Natural killer cell (primary cell): ENCODE measurements around the gene PCSK4. TPM values are rescaled to one million over a fixed set of nuclear protein-coding genes. Genes with fewer than 3 reads are reported as not detected.

Experiments used
- ATAC-seq, 3 donors: fragments of 150-1000 bp in 2 of 3; fragments of 200-7000 bp in 1 of 3; cut with Tn5 transposase; 1 replicate in 1 of 3; 2 replicates in 2 of 3; pipeline ENCODE4 v1.10.0; 2021; ENCODE audit warnings: mild to moderate bottlenecking in 2 of 3, moderate library complexity in 2 of 3
- DNase-seq, 2 donors: peaks; one replicate each; pipeline versions ENCODE4 v3.0.0 to v3.0.0-alpha.2; 2013 to 2021; ENCODE audit warnings: mixed read lengths in 1 of 2
- H3K27ac ChIP-seq: one replicate; pipeline ENCODE4 v1.5.1; 2013; ENCODE audit warnings: mild to moderate bottlenecking, low read length
- H3K27me3 ChIP-seq: one replicate; pipeline ENCODE4 v1.6.1; 2013; ENCODE audit warnings: low read length; ENCODE audit not compliant: control insufficient read depth, insufficient read depth
- H3K36me3 ChIP-seq: one replicate; pipeline ENCODE4 v1.6.1; 2013; ENCODE audit warnings: low read length; ENCODE audit not compliant: control insufficient read depth, insufficient read depth
- H3K4me1 ChIP-seq: one replicate; pipeline ENCODE4 v1.6.1; 2013; ENCODE audit warnings: low read length; ENCODE audit not compliant: control insufficient read depth, insufficient read depth
- H3K4me3 ChIP-seq: one replicate; pipeline ENCODE4 v1.5.1; 2013; ENCODE audit warnings: low read length
- H3K9me3 ChIP-seq: one replicate; pipeline ENCODE4 v1.6.1; 2013; ENCODE audit warnings: low read length; ENCODE audit not compliant: control insufficient read depth, insufficient read depth
- H3K27ac Mint-ChIP-seq, 2 donors: one replicate each; pipeline ENCODE4 v1.8.0; 2022; ENCODE audit warnings: mild to moderate bottlenecking in 2 of 2, mixed read lengths in 2 of 2, moderate library complexity in 1 of 2
- H3K27me3 Mint-ChIP-seq, 2 donors: one replicate each; pipeline ENCODE4 v1.8.0; 2022; ENCODE audit warnings: low read depth in 2 of 2, mixed read lengths in 2 of 2
- H3K36me3 Mint-ChIP-seq: one replicate; pipeline ENCODE4 v1.8.0; 2022; ENCODE audit warnings: mixed read lengths
- H3K4me1 Mint-ChIP-seq, 2 donors: one replicate each; pipeline ENCODE4 v1.8.0; 2022; ENCODE audit warnings: mixed read lengths in 2 of 2
- H3K4me3 Mint-ChIP-seq: one replicate; pipeline ENCODE4 v1.8.0; 2022; ENCODE audit warnings: mild to moderate bottlenecking, moderate library complexity, mixed read lengths
- H3K9me3 Mint-ChIP-seq, 2 donors: one replicate each; pipeline ENCODE4 v1.8.0; 2022; ENCODE audit warnings: mixed read lengths in 2 of 2
- WGBS: methylation state at CpG from one replicate; pipeline ENCODE4 v1.1.7; 2013; ENCODE audit warnings: missing lambda C conversion rate; ENCODE audit not compliant: insufficient coverage; 5-methylcytosine and 5-hydroxymethylcytosine counted together
- intact Hi-C: fragments of 100-400 bp; cut with micrococcal nuclease; formaldehyde crosslinking; loops from one replicate; pipeline ENCODE4 v1.14.2; 2022
- total RNA-seq, 4 donors: library from RNA; stranded (reverse); fragments of 120-200 nt in 1 of 4; gene quantifications; one replicate each; pipeline versions ENCODE4 v1.2.3 to v1.2.4, GENCODE V29; 2013 to 2022
- TF ChIP-seq, protein P1 (sequence below): fragments of 200-600 bp; IDR thresholded peaks from one replicate; pipeline ENCODE4 v1.8.0; 2022; ENCODE audit warnings: antibody characterized with exemption

The PCSK4 gene
- total RNA-seq, 3 donors from 2014 or later (not counting 1 experiment from before 2014, with no cell fraction given) = 4.1 to 6.0 (median 5.3) TPM

DNA sequence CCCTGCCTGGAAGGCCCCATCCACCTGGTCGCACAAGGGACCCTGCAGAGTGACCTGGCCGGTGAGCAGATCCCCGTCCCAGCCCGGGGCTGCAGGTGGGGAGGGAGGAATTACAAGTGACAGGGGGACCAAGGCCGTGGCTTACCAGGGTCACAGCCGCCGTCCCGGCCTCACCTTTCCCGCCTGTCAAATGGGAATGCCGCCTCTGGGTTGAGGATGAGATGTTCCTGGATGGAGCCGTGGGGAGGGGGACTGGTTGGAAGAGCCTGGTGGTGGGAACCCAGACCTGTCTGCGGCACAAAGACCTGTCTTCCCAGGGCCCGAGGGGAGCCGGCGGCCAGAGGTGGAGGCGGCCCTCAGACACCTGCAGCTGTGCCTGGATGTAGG, 39.3 kb upstream of the PCSK4 start:
- 81% methylated on average over 16 of the region's 16 CpGs for WGBS
- no peaks in the 10 kb centered on the region for H3K9me3 Mint-ChIP-seq

DNA sequence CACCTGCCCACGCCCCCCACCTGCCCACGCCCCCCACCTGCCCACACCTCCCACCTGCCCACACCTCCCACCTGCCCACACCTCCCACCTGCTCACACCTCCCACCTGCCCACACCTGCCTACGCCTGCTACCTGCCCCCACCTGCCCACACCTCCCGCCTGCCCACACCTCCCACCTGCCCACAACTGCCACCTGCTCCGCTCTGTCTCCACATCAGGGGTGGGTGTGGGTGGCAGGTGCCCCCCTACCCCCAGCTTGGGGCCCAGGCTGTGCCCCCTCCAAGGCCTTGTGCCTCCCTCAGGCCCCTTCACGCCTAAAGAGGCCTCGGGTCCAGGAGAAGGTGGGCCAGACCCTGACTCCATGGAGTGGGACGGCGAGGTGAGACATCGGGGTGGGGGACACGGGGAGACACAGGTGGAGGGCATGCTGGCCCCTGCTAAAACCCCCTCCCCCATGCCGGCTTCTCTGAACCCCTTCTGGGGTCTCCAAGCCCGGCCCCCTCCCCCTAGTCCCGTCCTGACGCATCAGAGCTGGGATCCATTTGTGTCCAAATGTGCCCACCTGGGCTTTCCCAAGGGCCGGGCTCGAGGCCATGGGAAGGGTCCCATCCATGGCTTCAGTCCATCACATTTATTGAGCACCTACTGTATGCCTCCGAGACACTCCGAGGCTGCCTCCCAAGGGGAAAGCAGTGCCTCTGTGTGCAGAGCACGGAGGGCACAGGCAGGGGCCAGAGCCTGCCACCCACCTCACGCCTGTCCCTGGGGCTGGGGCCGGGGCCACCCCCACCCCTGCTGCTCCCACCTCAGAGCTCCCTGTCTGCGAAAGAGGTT, 38.7 kb upstream of the PCSK4 start:
- no peak overlapping the region for H3K27ac Mint-ChIP-seq
- 85% methylated on average over 21 of the region's 23 CpGs for WGBS
- no peak for DNase-seq
- no peak for ATAC-seq
- peaks cover 19 to 32% of the 10 kb centered on the region in 2 donors for H3K27me3 Mint-ChIP-seq
- H3K9me3 Mint-ChIP-seq = no peaks in the 10 kb centered on the region
- Histone ChIP-seq H3K36me3 (no peaks in the 10 kb centered on the region), H3K9me3 (no peaks in the 10 kb centered on the region), H3K4me3 (no peak overlapping the region), H3K27ac (no peak overlapping the region), H3K27me3 (peaks cover 14% of the 10 kb centered on the region), H3K4me1 (no peaks in the 10 kb centered on the region)
- no peak overlapping the region for H3K4me3 Mint-ChIP-seq
- intact Hi-C loops = no loop called here
- peaks cover 0 to 8% of the 10 kb centered on the region in 2 donors for H3K4me1 Mint-ChIP-seq
- TF ChIP-seq, protein P1, sequence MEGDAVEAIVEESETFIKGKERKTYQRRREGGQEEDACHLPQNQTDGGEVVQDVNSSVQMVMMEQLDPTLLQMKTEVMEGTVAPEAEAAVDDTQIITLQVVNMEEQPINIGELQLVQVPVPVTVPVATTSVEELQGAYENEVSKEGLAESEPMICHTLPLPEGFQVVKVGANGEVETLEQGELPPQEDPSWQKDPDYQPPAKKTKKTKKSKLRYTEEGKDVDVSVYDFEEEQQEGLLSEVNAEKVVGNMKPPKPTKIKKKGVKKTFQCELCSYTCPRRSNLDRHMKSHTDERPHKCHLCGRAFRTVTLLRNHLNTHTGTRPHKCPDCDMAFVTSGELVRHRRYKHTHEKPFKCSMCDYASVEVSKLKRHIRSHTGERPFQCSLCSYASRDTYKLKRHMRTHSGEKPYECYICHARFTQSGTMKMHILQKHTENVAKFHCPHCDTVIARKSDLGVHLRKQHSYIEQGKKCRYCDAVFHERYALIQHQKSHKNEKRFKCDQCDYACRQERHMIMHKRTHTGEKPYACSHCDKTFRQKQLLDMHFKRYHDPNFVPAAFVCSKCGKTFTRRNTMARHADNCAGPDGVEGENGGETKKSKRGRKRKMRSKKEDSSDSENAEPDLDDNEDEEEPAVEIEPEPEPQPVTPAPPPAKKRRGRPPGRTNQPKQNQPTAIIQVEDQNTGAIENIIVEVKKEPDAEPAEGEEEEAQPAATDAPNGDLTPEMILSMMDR = no peak
- H3K36me3 Mint-ChIP-seq = no peaks in the 10 kb centered on the region

More for the DNA sequence above, 39.3 kb upstream of the PCSK4 start:
- Histone ChIP-seq H3K27ac (no peak overlapping the region), H3K4me3 (no peak overlapping the region), H3K27me3 (peaks cover 14% of the 10 kb centered on the region), H3K36me3 (no peaks in the 10 kb centered on the region), H3K9me3 (no peaks in the 10 kb centered on the region), H3K4me1 (no peaks in the 10 kb centered on the region)
- H3K36me3 Mint-ChIP-seq = no peaks in the 10 kb centered on the region
- ATAC-seq (no peak), DNase-seq (no peak)
- no peak overlapping the region for H3K4me3 Mint-ChIP-seq
- H3K27ac Mint-ChIP-seq = no peak overlapping the region
- TF ChIP-seq, protein P1 = no peak
- intact Hi-C loops = no loop called here
- peaks cover 0 to 6% of the 10 kb centered on the region in 2 donors for H3K4me1 Mint-ChIP-seq
- H3K27me3 Mint-ChIP-seq = peaks cover 17 to 30% of the 10 kb centered on the region in 2 donors

DNA sequence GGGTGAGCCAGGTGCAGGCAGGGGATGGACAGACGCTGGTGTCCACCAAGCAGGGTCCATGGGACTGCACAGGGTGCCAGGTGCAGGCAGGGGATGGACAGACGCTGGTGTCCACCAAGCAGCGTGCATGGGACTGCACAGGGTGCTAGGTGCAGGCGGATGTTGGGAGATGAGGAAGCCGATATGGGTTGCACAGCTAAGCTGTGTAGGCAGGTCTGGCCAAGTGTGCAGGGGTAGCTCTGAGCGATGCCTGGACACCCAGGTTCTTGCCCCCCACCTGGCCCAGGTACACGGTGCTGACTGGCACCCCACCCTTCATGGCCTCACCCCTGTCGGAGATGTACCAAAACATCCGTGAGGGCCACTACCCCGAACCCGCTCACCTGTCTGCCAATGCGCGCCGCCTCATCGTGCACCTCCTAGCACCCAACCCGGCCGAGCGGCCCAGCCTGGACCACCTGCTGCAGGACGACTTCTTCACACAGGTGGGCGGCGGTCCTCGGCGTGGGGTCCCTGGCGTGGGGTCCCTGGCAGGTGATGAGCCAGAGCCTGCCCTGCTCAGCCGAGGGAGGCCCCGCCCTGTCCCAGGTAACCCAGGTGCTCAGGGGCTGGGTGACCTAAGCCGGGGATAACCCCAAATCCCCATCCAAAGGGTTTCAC, 37.6 kb upstream of the PCSK4 start:
- ATAC-seq (no peak), DNase-seq (no peak)
- Mint-ChIP-seq H3K27me3 (peaks cover 19 to 36% of the 10 kb centered on the region in 2 donors), H3K4me1 (peaks cover 0 to 8% of the 10 kb centered on the region in 2 donors), H3K27ac (no peak overlapping the region), H3K4me3 (no peak overlapping the region), H3K9me3 (no peaks in the 10 kb centered on the region), H3K36me3 (no peaks in the 10 kb centered on the region)
- intact Hi-C loops = no loop called here
- no peaks in the 10 kb centered on the region for H3K9me3 ChIP-seq
- WGBS = 85% methylated on average over 27 of the region's 27 CpGs
- no peaks in the 10 kb centered on the region for H3K36me3 ChIP-seq
- H3K27me3 ChIP-seq = peaks cover 18% of the 10 kb centered on the region
- TF ChIP-seq, protein P1 = no peak
- no peaks in the 10 kb centered on the region for H3K4me1 ChIP-seq
- H3K4me3 ChIP-seq = no peak overlapping the region
- no peak overlapping the region for H3K27ac ChIP-seq
